H1 (cell line): ENCODE data around the gene RETREG1. TPM values are rescaled to one million over a fixed set of nuclear protein-coding genes. Genes with fewer than 3 reads are reported as not detected.

Source experiments
- ATF3 ChIP-seq: IDR thresholded peaks from 2 replicates; pipeline ENCODE4 v1.6.1; 2011; ENCODE audit warnings: low read depth, mild to moderate bottlenecking, low read length; ENCODE audit not compliant: insufficient read depth
- KDM4A ChIP-seq: IDR thresholded peaks from one replicate; pipeline ENCODE4 v1.7.1; 2012; ENCODE audit warnings: low read depth, mild to moderate bottlenecking, moderate library complexity, low read length, inconsistent platforms; ENCODE audit not compliant: severe bottlenecking
- KDM5A ChIP-seq: fragments of 200-600 bp; IDR thresholded peaks from 2 replicates; pipeline ENCODE4 v1.7.1; 2012; ENCODE audit warnings: mild to moderate bottlenecking, low read length, inconsistent platforms, mixed read lengths
- PHF8 ChIP-seq: fragments of 200-600 bp; sonication (generic); conservative IDR thresholded peaks from 2 replicates; pipeline ENCODE4 v1.7.1; 2012; ENCODE audit warnings: low read depth, mild to moderate bottlenecking, inconsistent platforms, low read length, moderate library complexity
- RXRA ChIP-seq: IDR thresholded peaks from 2 replicates; pipeline ENCODE4 v1.6.1; 2011; ENCODE audit warnings: low read depth, mild to moderate bottlenecking, low read length, moderate library complexity; ENCODE audit not compliant: insufficient read depth
- SIN3A ChIP-seq, 2 experiments: IDR thresholded peaks in 1 of 2; conservative IDR thresholded peaks in 1 of 2; 2 replicates each; pipeline ENCODE4 v1.6.1; 2011 to 2012; ENCODE audit warnings: low read length in 2 of 2, improper control_type of control experiment in 1 of 2, low read depth in 1 of 2, mild to moderate bottlenecking in 1 of 2
- polyA plus RNA-seq, 7 experiments: library from polyadenylated mRNA; depleted of rRNA in 3 of 7; stranded (reverse) in 5 of 7; unstranded in 2 of 7; fragments of >200 nt in 5 of 7; fragments of 200-250 nt in 2 of 7; gene quantifications; 1 replicate in 5 of 7; 2 replicates in 1 of 7; 4 replicates in 1 of 7; pipeline versions ENCODE4 v1.2.1 to v1.2.3, GENCODE V29; 2011 to 2013; ENCODE audit warnings: missing spikeins in 2 of 7, mixed read lengths in 2 of 7
- total RNA-seq: library from RNA; stranded (reverse); fragmentation: NEBNext Ultra II Directional; extraction: Animal tissue kit (Norgen Biotek cat#: 25700); gene quantifications from 2 replicates; pipeline ENCODE4 v1.2.1, GENCODE V29; 2021
- TF ChIP-seq, protein P1 (sequence below): fragments of 300-600 bp; sonication (generic); IDR thresholded peaks from 2 replicates; pipeline ENCODE4 v1.7.1; 2012; ENCODE audit warnings: low read length, moderate library complexity, mild to moderate bottlenecking, inconsistent platforms; ENCODE audit not compliant: insufficient replicate concordance

RETREG1 gene
- total and polyA plus RNA-seq, 2 of the 8 experiments (the other 6 are each of a cell fraction or from before 2014, with no cell fraction given), result 0.62 to 1.9 TPM

DNA sequence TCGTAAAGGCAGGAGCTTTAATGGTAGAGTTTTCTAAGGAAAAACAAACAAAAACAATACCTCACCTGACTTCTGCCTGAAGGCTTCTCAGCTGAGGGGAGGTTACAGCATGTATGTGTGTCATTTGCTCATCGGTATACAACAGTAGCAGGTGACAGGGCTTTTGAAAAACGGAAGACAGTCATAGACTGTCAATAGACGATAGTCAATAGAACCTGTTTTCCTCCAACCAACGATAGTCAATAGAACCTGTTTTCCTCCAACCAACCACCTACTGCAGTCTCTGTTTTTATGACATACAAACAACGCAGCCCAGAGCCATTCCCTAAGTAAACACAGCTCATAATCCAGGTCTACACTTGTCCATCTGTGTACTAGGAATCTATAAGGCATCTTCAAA, 74.6 kb downstream of the RETREG1 start (continued):
- TF ChIP-seq KDM5A (no peak), RXRA (no peak), SIN3A (conservative IDR thresholded peaks at IDR 0.05 in 1 of 2, IDR thresholded peaks at IDR 0.05 in 1 of 2; ENCODE audit: low read depth in 1 of 2, low read length in 2 of 2) (no peak), KDM4A (no peak), PHF8 (no peak), ATF3 (no peak)
- TF ChIP-seq, protein P1, sequence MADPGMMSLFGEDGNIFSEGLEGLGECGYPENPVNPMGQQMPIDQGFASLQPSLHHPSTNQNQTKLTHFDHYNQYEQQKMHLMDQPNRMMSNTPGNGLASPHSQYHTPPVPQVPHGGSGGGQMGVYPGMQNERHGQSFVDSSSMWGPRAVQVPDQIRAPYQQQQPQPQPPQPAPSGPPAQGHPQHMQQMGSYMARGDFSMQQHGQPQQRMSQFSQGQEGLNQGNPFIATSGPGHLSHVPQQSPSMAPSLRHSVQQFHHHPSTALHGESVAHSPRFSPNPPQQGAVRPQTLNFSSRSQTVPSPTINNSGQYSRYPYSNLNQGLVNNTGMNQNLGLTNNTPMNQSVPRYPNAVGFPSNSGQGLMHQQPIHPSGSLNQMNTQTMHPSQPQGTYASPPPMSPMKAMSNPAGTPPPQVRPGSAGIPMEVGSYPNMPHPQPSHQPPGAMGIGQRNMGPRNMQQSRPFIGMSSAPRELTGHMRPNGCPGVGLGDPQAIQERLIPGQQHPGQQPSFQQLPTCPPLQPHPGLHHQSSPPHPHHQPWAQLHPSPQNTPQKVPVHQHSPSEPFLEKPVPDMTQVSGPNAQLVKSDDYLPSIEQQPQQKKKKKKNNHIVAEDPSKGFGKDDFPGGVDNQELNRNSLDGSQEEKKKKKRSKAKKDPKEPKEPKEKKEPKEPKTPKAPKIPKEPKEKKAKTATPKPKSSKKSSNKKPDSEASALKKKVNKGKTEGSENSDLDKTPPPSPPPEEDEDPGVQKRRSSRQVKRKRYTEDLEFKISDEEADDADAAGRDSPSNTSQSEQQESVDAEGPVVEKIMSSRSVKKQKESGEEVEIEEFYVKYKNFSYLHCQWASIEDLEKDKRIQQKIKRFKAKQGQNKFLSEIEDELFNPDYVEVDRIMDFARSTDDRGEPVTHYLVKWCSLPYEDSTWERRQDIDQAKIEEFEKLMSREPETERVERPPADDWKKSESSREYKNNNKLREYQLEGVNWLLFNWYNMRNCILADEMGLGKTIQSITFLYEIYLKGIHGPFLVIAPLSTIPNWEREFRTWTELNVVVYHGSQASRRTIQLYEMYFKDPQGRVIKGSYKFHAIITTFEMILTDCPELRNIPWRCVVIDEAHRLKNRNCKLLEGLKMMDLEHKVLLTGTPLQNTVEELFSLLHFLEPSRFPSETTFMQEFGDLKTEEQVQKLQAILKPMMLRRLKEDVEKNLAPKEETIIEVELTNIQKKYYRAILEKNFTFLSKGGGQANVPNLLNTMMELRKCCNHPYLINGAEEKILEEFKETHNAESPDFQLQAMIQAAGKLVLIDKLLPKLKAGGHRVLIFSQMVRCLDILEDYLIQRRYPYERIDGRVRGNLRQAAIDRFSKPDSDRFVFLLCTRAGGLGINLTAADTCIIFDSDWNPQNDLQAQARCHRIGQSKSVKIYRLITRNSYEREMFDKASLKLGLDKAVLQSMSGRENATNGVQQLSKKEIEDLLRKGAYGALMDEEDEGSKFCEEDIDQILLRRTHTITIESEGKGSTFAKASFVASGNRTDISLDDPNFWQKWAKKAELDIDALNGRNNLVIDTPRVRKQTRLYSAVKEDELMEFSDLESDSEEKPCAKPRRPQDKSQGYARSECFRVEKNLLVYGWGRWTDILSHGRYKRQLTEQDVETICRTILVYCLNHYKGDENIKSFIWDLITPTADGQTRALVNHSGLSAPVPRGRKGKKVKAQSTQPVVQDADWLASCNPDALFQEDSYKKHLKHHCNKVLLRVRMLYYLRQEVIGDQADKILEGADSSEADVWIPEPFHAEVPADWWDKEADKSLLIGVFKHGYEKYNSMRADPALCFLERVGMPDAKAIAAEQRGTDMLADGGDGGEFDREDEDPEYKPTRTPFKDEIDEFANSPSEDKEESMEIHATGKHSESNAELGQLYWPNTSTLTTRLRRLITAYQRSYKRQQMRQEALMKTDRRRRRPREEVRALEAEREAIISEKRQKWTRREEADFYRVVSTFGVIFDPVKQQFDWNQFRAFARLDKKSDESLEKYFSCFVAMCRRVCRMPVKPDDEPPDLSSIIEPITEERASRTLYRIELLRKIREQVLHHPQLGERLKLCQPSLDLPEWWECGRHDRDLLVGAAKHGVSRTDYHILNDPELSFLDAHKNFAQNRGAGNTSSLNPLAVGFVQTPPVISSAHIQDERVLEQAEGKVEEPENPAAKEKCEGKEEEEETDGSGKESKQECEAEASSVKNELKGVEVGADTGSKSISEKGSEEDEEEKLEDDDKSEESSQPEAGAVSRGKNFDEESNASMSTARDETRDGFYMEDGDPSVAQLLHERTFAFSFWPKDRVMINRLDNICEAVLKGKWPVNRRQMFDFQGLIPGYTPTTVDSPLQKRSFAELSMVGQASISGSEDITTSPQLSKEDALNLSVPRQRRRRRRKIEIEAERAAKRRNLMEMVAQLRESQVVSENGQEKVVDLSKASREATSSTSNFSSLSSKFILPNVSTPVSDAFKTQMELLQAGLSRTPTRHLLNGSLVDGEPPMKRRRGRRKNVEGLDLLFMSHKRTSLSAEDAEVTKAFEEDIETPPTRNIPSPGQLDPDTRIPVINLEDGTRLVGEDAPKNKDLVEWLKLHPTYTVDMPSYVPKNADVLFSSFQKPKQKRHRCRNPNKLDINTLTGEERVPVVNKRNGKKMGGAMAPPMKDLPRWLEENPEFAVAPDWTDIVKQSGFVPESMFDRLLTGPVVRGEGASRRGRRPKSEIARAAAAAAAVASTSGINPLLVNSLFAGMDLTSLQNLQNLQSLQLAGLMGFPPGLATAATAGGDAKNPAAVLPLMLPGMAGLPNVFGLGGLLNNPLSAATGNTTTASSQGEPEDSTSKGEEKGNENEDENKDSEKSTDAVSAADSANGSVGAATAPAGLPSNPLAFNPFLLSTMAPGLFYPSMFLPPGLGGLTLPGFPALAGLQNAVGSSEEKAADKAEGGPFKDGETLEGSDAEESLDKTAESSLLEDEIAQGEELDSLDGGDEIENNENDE, result no peak
